Brain microvascular endothelial cell (primary cell): Measurements from ENCODE around the gene PDZRN3.

ENCODE experiments used
- DNase-seq: peaks from one replicate; pipeline ENCODE4 v3.0.0-alpha.2; 2020
- H3K27ac ChIP-seq: fragments of 250-450 bp; sonication (Bioruptor Pico); 2 replicates; pipeline ENCODE4 v1.5.1; 2020; ENCODE audit warnings: mild to moderate bottlenecking, moderate library complexity
- H3K27me3 ChIP-seq: fragments of 250-450 bp; sonication (Bioruptor Pico); replicated peaks from 2 replicates; pipeline ENCODE4 v1.5.1; 2020; ENCODE audit warnings: mild to moderate bottlenecking
- H3K36me3 ChIP-seq: fragments of 250-450 bp; sonication (Bioruptor Pico); replicated peaks from 2 replicates; pipeline ENCODE4 v1.5.1; 2020; ENCODE audit warnings: mild to moderate bottlenecking
- H3K4me3 ChIP-seq: 2 replicates; pipeline ENCODE4 v1.5.1; 2011; ENCODE audit warnings: low read depth, mild to moderate bottlenecking, control low read depth, low read length, moderate library complexity
- in situ Hi-C: cut with HindIII; loops from 2 replicates; pipeline ENCODE4 v1.10.0; 2017; ENCODE audit warnings: low sequenced_read_pairs, low pct_ligation_motif_present
- TF ChIP-seq, protein P1 (sequence below): IDR thresholded peaks from 2 replicates; pipeline ENCODE4 v1.5.1; 2011; ENCODE audit warnings: low read depth, mild to moderate bottlenecking, moderate library complexity, low read length, control low read depth, inconsistent platforms; ENCODE audit errors: missing control alignments

PDZRN3 gene

DNA sequence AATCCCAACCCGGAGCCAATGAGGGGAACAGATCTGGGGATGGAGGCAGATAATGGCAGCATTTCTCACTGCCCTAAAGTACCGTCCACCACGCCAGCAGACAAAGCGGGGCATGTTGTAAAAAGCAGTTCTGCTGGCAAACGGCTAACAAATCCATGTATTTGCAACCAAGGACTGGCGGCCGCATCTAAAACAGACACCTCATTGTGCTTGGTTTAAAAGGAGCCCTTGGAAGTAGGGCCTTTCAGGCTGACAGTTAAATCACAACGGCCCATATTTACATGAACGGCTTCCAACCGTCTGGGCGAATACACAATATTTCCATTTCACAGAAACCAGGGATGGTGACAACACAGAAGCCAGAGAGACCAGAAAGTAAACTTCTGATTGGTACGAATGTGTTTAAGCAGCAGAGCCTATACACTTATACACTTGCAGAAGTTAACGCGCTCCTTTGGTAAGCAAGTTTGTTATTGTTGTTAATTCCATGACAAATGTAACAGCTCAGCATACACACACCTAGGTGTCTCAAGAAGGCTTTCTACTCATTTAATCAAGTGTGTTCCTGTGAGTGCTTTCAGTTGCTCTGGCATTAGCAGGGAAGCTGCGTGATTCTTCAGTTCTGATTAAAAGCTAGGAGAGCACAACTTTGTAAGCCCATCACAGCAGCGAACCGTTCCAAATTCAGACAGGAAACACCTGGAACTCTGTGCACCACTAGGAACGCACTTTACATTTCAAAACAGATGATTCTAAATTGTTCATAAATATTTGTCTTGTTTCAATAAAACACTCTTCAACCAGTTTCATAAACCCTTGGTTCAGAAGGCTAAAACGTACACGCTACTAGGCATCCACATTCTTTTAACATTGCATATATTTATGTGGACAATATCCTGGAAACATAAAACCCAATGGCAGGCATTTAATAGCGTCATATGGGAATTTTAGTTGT, 112.9 kb downstream of the PDZRN3 start:
- no peaks in the 10 kb centered on the region for H3K36me3 ChIP-seq
- in situ Hi-C loops = no loop called here
- no peak for DNase-seq
- no peaks in the 10 kb centered on the region for H3K27me3 ChIP-seq
- TF ChIP-seq, protein P1, sequence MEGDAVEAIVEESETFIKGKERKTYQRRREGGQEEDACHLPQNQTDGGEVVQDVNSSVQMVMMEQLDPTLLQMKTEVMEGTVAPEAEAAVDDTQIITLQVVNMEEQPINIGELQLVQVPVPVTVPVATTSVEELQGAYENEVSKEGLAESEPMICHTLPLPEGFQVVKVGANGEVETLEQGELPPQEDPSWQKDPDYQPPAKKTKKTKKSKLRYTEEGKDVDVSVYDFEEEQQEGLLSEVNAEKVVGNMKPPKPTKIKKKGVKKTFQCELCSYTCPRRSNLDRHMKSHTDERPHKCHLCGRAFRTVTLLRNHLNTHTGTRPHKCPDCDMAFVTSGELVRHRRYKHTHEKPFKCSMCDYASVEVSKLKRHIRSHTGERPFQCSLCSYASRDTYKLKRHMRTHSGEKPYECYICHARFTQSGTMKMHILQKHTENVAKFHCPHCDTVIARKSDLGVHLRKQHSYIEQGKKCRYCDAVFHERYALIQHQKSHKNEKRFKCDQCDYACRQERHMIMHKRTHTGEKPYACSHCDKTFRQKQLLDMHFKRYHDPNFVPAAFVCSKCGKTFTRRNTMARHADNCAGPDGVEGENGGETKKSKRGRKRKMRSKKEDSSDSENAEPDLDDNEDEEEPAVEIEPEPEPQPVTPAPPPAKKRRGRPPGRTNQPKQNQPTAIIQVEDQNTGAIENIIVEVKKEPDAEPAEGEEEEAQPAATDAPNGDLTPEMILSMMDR = no peak
- no peak overlapping the region for H3K4me3 ChIP-seq
- no peak overlapping the region for H3K27ac ChIP-seq

DNA sequence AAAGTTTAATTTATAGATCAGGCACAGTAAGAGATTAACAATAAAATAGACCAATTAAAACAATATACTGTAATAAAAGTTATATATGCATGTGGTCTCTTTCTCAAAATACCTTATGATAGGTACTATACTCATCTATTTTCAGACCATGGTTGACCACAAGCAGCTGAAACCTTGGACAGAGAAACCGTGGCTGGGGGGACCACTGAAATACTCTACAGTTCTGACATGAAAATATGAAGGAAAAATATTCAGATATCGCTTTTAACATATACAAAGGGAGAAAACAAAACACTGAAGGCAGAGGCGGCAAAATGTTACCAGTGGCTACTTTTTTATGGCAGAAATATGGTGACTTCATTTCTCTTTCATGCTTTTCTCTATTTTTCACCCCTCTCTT, 114.0 kb downstream of the PDZRN3 start:
- H3K4me3 ChIP-seq = no peak overlapping the region
- TF ChIP-seq, protein P1 = no peak
- in situ Hi-C loops = no loop called here
- no peaks in the 10 kb centered on the region for H3K27me3 ChIP-seq
- H3K27ac ChIP-seq = no peak overlapping the region
- DNase-seq = no peak
- no peaks in the 10 kb centered on the region for H3K36me3 ChIP-seq

DNA sequence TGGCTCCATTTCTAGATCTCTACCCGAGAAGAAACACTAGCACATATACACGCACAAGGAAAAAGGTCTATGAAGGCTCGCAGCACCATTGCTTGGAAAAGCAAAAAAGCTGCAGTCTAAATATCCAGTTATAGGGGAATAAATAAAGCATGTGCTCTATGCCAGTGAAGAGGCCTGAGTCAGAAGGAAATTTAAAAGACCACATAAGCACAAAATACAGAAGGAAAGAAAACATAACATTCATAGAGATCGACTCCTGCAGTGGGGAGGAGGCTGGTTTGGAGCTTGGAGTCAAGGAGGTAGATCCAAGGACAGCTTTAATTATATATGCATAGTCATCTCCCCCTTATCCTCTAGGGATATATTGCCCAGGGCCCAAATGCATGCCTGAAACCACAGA, 114.4 kb downstream of the PDZRN3 start:
- in situ Hi-C loops = no loop called here
- Histone ChIP-seq H3K36me3 (no peaks in the 10 kb centered on the region), H3K27ac (no peak overlapping the region), H3K27me3 (no peaks in the 10 kb centered on the region), H3K4me3 (no peak overlapping the region)
- DNase-seq = no peak
- TF ChIP-seq, protein P1 = no peak

DNA sequence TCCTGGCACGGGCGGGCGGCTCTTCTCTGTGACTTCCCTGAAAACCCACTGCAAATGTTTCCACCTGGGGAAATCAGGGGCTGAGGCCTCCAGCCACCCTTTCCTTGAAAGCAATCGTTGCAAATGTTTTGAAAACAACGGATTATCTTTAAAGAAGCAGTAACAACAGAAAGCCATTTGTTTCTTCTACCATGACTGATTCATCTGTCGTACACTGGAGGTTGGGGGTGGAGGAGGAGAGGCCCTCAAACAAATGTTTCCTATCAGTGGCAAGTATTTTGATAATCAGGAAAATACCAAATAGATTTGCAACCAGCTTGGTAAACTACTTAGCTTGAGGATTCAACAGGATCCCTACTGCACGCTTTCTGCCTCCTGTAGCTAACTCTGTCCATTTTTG, 114.9 kb downstream of the PDZRN3 start:
- no peak overlapping the region for H3K27ac ChIP-seq
- H3K4me3 ChIP-seq = no peak overlapping the region
- no peaks in the 10 kb centered on the region for H3K36me3 ChIP-seq
- no peak for DNase-seq
- in situ Hi-C loops = no loop called here
- TF ChIP-seq, protein P1 = no peak
- H3K27me3 ChIP-seq = no peaks in the 10 kb centered on the region

DNA sequence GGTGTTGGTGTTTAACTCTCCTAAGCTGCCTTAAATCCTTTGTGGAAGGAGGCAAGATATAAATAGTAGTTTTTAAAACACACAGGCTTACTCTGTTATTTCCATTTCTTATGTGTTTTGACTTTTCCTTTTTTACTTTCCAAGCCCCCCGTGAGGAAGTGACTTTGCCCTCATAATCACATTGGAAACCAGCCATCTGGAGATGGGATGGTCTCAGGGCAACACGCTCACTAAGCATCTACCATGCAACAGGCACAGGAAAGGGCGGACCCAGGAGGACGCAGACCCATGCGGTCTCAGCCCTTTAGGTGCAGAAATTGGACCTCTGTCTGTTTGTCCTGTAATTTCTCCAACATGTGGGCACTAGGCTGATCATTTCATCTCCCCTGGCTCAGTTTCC, 115.7 kb downstream of the PDZRN3 start:
- H3K4me3 ChIP-seq = no peak overlapping the region
- no peaks in the 10 kb centered on the region for H3K27me3 ChIP-seq
- no peaks in the 10 kb centered on the region for H3K36me3 ChIP-seq
- no peak for DNase-seq
- in situ Hi-C loops = no loop called here
- TF ChIP-seq, protein P1 = no peak
- no peak overlapping the region for H3K27ac ChIP-seq
